HG03025 (cell line): ENCODE measurements around the gene POLR3E.

Source experiments
- ATAC-seq: cut with Tn5 transposase; IDR thresholded peaks from one replicate; pipeline ENCODE4 v1.9.1; 2021; ENCODE audit warnings: mild to moderate bottlenecking, moderate library complexity; ENCODE audit not compliant: unreplicated experiment, low FRiP score

The POLR3E gene, protein sequence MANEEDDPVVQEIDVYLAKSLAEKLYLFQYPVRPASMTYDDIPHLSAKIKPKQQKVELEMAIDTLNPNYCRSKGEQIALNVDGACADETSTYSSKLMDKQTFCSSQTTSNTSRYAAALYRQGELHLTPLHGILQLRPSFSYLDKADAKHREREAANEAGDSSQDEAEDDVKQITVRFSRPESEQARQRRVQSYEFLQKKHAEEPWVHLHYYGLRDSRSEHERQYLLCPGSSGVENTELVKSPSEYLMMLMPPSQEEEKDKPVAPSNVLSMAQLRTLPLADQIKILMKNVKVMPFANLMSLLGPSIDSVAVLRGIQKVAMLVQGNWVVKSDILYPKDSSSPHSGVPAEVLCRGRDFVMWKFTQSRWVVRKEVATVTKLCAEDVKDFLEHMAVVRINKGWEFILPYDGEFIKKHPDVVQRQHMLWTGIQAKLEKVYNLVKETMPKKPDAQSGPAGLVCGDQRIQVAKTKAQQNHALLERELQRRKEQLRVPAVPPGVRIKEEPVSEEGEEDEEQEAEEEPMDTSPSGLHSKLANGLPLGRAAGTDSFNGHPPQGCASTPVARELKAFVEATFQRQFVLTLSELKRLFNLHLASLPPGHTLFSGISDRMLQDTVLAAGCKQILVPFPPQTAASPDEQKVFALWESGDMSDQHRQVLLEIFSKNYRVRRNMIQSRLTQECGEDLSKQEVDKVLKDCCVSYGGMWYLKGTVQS

DNA sequence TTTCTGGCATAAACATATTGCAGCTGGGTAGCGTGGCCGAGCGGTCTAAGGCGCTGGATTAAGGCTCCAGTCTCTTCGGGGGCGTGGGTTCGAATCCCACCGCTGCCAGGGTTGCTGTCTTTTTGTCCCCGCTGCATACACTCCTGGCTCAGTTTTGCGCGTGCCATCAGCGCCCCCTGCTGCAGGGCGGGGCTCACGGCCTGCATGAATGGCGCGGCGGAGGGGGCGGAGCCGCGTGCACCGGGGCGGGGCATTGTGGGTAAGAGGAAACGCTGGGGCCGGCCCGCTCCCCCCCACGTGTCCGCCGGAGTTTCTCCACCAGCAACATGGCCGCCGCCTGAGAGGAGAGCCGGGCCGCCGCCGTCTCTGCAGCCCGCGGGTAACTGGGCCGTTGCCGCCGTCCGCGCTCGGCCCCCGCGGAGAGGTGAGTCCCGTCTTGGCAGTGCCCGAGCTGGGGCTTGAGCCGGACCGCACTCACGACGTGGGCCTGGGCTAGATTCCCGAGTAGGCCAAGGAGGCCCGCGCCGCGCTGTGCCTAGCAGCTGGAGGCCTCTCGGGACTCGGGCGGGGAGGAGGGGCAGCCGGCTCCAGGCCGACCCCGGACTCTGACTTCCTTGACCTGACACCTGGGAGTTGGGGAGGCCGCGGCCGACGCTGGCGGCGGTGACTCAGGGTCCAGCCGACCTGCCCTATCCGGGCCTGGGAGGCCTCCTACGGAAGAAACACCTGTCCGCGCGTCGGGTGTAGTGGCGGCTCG lies at the start of gene POLR3E:
TSS of gene POLR3E (plus strand) at position 296 of the 757 bp plus-strand sequence. CDS start 5,560 bp downstream, outside the sequence.
- ATAC-seq: peak; percentile 86

DNA sequence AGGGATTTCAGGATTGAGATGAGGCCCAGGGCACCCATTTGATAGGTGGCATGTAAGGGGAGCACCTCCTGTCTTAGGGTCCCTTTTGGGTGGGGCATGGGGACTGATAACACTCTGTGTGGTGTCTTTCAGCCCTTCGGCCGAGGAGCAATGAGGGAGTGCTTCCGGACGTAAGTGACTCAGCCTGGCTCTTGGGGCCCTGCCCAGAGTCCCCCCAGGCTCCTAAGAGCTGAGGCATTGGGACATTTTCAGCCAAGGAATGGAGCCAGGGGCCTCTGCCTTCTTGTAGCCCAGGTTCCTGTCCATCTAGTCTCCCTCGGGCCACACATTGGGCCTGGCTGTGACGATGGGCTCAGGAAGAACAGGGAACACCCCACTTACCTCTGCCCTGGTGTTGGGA lies 46.7 kb upstream of the POLR3E start:
- ATAC-seq: no peak

DNA sequence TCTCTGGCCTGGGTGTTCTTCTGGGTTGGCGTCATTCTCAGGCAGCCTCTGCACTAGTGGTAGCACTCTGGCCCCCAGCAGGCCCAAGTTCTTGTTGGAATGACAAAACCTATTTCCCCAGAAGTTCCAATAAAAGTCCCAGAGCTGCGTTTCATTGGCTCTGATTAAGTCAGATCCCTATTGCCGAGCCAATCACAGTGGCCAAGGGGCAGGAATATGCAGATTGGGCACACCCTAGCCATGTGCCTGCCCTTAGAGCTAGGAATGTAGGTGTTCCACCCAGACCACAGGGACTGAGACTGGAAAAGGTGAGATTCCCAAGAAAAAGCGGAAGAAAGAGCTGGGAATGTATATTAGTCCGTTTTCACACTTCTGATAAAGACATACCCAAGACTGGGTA lies 44.9 kb upstream of the POLR3E start:
- no peak for ATAC-seq

DNA sequence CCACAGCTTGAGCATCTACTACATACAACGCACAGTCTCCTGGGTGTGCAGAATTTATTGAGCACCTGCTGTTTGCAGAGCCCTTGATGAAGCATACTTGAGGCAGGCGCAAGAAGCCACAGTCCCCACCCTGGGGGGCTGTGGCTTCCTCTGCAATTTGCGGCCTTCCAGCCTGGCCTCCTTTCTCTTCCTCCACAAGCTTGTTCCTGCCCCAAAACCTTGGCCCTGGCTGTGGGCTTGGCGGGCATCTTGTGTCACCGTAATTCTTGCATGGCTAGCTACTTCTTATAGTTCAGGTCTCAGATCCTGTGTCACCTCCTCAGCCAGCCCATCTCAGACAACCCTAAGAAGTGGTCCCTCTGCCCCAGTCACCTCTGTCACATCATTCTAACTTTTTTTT lies 43.9 kb upstream of the POLR3E start:
- no peak for ATAC-seq

DNA sequence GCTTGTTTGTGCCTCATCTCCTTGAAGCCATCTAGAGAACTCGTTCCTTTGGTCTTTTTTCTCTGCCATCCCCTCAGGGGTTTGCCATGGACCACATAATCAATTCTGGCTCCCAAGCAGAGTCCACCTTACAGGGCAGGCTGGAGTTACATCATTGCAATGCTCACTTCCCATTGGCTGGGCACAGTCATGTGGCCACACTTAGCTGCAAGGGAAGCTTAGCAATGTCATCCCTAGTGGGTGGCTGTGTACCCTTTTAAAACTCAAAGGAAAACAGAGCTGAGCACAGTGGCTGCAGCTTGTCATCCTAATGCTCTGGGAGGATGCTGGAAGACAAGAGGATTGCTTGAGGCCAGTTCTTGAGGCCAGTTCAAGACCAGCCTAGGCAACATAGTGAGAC lies 41.9 kb upstream of the POLR3E start:
- no peak for ATAC-seq

DNA sequence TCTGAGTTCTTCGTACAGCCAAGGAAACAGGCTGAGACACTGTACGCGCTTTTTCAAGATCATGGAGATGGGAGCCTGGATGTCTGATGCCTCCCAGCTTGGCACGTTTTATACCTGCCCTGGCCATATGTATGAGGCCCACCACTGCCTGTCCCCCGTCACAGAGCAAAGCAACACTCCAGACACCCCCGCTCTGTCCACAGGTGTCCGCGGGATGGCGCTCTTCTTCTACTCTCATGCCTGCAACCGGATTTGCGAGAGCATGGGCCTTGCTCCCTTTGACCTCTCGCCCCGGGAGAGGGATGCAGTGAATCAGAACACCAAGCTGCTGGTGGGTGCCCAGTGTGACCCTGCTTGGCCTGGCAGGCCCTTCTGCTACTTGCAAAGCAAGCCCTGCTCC lies 39.8 kb upstream of the POLR3E start:
- ATAC-seq: no peak

DNA sequence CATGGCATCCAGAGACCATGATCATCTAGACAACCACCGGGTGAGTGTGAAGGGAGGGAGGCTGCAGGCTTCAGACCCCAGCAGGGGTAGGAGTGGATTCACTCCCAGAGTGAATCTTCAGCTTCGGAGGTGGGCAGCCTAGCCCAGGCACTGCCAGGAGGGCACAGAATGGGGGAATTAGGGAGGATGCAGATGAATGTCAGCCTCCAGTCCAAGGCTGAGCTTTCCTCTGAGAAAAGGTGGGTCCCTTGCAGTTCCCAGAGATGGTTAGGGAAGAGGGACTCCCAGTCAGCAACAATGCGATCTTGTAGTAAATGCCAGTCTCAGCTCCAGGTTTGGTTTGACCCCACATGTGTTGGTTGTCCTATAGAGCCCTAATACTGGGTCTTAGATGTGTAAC lies 36.7 kb upstream of the POLR3E start:
- ATAC-seq: no peak

DNA sequence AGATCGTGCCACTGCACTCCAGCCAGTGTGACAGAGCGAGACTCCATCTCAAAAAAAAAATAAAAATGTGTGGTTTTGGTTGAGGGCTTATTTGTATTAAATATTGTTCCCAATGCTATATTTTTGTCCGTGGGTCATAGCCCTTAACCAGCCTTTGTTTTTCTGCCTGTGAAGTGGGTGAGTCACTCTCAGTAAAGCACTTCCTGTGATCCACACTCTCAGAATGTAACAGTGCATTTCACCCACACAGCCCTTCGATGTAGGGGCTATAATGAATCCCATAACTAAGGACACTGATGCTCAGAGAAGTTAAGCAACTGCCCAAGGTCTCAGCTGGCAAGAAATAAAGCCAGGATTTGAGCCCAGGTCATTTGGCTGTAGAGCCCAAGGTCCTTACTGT lies 34.7 kb upstream of the POLR3E start:
- ATAC-seq: no peak

DNA sequence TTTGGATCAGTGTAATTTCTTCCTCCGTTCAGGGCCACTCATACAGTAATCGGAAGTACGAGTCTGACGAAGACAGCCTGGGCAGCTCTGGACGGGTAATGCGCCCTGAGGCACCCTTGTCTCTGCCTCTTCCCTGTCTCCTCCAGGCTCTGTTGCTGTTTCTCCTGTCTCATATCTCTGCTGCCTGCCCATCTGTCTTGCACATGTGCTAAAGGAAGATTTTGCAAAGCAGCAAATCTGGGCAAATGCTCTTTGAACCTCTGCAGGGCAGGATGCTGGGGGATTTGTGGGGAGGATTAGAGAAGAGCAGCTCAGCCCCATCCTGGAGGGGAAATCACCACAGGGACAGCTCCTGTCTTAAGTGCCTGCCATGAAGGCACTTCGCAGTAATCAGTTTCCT lies 32.4 kb upstream of the POLR3E start:
- no peak for ATAC-seq

DNA sequence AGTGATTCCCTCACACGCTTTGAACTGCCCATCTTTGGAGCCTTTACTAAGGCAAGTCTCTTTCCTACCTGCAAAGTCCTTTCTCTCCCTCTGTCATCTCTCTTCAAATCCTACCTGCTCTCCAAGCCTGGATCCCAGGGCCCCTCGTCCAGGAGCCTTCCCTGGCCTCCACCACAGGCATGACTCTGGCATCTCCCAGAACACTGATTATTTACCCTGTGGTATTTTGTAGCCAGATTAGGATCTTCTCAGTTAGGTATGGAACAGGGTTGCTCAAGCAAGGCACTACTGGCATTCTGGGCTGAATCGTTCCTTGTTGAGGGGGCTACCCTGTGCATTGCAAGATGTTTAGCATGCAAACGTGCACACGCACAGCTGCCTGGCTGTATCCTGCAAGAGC lies 31.9 kb upstream of the POLR3E start:
- no peak for ATAC-seq

DNA sequence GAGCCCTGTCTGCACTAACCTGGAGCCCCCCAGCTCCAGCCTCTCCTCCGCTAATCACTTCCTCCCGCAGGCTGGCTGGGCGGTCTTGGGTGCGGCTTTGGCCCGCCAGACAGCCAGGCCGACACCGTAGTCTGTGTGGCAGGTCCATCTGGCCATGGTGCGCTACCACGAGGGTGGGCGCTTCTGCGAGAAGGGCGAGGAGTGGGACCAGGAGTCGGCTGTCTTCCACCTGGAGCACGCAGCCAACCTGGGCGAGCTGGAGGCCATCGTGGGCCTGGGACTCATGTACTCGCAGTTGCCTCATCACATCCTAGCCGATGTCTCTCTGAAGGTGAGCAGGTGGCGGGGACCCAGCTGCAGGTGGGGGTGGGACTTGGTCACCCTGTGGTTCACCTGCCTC lies 30.7 kb upstream of the POLR3E start:
- ATAC-seq: no peak

DNA sequence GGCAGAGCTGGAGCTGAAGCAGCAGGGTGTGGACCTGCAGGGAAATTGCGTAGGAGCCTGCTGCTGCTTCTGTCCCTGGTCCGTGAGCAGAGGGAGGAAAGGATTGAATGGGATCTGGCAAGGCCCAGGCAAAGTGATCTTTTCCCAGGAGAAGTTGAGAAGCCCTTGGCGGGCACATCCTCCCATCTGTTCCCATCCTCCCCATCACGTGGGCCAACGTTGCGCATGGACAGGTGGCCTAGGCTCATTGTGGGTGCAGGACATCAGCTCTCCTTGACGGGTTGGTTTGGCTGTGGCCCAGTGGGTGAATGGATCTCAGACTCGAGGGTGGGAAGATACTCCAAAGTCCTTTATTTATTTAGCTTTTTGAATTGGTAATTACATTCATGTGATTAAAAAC lies 29.4 kb upstream of the POLR3E start:
- no peak for ATAC-seq

DNA sequence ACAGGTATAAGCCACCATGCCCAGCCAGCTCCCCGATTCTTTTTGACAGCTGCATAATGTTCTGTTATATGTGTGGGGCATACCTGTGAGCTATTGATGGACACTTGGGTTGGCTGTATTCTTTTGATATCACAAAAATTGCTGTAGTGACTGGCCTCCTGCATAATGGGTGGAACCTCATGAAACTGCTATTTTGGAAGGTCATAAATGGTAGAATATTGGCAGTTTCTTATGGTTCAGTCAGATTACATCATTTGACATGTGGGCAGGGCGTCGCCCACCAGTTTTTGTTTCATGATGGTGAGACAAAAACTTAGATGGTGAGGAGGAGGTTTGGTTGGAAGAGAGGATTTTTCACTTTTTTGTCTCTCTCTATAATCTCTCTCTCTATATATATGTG lies 26.7 kb upstream of the POLR3E start:
- ATAC-seq: no peak

DNA sequence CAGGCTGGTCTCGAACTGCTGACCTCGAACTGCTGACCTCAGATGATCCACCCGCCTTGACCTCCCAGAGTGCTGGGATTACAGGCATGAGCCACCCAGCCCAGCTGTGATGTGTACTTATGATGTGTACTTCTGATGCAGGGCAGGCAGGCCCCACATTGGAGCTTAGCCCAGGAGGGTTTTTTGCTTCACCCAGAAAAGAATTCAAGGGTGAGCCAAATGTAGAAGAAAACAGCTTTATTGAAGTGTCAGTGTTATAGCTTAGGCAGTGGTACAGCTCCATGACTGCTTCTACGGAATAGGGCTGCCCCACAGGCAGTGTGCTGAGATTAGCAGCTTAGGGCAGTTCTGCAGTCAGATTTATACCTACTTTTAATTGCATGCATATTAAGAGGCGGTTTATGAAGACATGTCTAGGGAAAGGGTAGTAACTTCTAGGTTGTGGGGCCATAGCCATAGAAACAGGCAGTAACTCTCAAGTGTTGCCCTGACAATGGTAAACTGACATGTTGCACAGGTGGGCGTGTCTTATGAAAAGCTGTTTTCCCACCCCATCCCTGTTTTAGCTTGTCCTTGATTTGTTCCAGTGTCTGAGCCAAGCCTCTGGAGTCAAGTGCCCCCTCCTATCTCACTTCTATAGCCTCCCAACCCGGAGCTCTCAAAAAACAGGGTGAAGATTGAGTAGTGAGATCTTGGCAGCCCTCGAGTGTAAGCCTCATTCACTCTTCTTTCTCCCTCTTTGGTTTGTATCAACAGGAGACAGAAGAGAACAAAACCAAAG lies 24.1 kb upstream of the POLR3E start:
- no peak for ATAC-seq

DNA sequence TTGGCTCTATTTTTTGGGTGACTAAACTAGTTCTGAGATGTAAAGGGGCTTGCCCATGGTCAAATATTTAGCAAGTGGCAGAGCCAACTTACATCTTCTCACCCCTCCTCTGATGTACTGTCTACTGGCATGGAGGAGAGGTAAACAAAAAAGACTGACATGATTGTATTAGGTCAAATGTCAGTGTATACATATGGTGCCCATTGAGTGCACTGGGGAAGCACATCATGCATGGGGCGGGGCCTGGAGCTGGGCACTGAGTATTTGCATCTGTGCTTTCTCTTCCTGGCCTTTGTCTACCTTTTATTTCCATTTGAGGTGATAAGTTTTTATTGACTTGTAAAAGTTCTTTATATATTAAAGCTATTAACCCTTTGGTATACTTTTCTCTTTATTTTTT lies 22.3 kb upstream of the POLR3E start:
- ATAC-seq: no peak

DNA sequence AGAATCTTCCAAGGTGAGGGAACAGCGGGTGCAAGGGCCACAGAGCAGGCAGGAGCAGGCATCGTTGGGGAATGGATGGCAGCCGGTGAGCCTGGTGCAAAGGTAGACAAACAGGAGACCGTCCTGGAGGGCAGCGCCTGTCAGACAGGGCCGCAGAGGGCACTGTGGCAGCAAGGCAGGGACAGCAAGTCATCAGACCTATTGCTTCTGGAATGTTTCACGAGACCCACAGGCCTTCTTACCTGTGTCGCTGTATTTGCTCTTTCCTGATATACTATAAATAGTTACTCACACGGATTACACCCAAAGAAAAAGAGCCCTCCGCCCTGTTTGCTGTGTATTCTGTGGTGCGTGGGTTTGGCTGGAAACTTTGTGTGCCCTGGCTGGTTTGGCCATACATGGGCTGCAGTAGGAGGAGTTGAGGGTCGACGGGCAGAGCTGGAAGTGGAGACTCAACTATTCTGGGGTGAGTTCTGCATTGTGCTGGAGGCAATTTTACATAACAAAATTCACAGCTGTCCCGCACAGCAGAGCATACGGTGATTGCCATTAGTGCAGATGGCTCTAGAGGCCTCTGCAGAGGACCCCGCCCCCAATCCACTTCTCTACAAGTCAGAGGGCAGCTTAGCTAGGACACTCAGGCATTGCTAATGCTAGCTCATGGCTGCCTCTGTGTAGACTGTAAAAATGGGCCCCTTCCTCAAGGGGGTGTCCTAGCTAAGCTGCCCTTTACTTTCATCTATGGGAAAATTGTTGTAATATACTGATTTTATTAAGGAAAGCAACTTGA lies 18.6 kb upstream of the POLR3E start:
- ATAC-seq: no peak

DNA sequence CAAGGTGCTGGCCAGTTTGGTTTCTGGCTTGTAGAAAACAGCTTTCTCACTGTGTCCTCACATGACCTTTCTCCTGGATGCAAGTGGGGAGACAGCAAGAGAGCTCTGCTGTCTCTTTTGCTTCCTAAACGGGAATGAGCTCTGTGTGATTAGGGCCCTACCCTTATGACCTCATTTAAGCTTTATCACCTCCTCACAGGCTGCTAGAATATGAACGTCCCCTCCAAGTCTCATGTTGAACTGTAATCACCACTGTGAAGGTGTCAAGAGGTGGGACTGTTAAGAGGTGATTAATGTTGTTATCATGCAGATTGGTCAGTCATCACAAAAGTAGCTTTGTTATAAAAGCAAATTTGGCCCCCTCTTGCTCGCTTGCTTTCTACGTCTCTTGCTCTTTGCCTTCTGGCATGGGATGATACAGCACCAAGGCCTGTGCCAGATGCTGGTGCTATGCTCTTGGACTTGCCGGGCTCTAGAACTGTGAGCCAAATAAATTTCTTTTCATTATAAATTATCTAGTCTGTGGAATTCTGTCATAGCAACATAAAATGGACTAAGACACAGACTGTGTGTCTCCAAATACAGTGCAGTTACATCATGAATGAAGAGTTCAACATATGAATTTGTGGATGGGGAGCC lies 14.8 kb upstream of the POLR3E start:
- no peak for ATAC-seq

DNA sequence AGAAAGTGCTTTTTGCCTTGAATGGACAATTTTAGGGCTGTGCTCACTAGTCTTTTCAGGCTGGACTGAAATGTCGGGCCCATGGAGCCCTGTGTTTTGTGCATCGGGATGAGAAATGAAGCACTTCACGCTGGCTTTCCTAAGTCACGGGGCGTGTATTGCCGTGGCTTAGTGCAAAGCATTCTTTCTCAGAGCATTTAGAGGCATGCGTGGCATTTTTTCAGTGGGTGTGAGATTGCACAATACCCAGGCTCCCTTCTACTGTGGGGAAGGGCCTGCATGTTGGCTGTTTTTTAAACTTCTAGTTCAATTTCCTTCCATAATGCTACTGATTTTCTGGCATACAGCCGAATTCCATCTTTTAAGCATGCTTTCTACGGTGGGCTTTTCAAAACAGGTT lies 12.6 kb upstream of the POLR3E start:
- no peak for ATAC-seq

DNA sequence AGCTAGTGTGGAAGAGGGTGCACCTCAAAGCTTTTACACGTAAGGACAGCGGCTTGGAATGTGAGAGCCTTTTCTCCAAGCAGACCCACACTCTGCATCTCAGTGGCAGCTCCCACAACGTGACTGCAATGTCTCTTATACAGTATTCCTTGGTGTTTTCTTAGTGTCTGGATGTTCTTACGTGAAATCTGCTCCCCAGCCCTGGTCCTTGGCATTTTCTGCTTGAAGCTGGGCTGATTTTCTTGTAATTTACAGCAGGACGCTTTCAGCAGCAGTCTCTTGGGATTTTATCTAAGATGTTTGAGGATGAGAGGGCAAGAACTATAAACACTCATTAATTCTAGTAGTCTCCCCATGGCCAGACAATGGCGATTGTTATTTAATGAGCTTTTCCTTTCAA lies 12.1 kb upstream of the POLR3E start:
- ATAC-seq: no peak
